H1 (cell line): ENCODE data around the gene LYL1. TPM values are rescaled to one million over a fixed set of nuclear protein-coding genes. Genes with fewer than 3 reads are reported as not detected.

Experiments
- CTCF ChIA-PET: fragments of 300-600 bp; sonication (Branson Sonifier 250); formaldehyde crosslinking; loops from one replicate; lab custom pipeline; 2021; ENCODE audit not compliant: partially characterized antibody; lab: Charles Lee
- POLR2A ChIA-PET: fragments of 300-600 bp; sonication (Branson Sonifier 250); formaldehyde crosslinking; loops from one replicate; lab custom pipeline; 2021; ENCODE audit warnings: inconsistent platforms; ENCODE audit not compliant: partially characterized antibody; lab: Charles Lee
- DNase-seq, 2 experiments: peaks; one replicate each; pipeline versions ENCODE4 v3.0.0 to v3.0.0-alpha.2; 2010 to 2022; ENCODE audit warnings: low spot score in 2 of 2, low read depth in 1 of 2, mixed read lengths in 1 of 2
- FAIRE-seq: peaks from 2 replicates; lab custom pipeline; 2011; peaks lifted over from hg19 to GRCh38; lab: Jason Lieb, UNC
- H2AFZ ChIP-seq: 2 replicates; pipeline ENCODE4 v1.8.1; 2012; ENCODE audit warnings: low read length, inconsistent platforms
- H2AK5ac ChIP-seq: 2 replicates; pipeline ENCODE4 v1.6.1; 2013; ENCODE audit warnings: low read depth, low read length
- H2BK120ac ChIP-seq: replicated peaks from 2 replicates; pipeline ENCODE3; 2013; ENCODE audit warnings: low read depth, low read length, inconsistent platforms
- H2BK12ac ChIP-seq: 2 replicates; pipeline ENCODE4 v1.6.1; 2013; ENCODE audit warnings: low read depth, low read length
- H2BK15ac ChIP-seq: 2 replicates; pipeline ENCODE4 v1.6.1; 2013; ENCODE audit warnings: low read length
- H2BK20ac ChIP-seq: 2 replicates; pipeline ENCODE4 v1.6.1; 2013; ENCODE audit warnings: low read length
- H2BK5ac ChIP-seq: 2 replicates; pipeline ENCODE4 v1.6.1; 2013; ENCODE audit warnings: low read depth, low read length
- H3K14ac ChIP-seq: 2 replicates; pipeline ENCODE4 v1.6.1; 2013; ENCODE audit warnings: inconsistent platforms; ENCODE audit not compliant: insufficient read length
- H3K18ac ChIP-seq: 2 replicates; pipeline ENCODE4 v1.6.1; 2013; ENCODE audit warnings: low read length; ENCODE audit errors: extremely low read depth
- H3K23ac ChIP-seq: 2 replicates; pipeline ENCODE4 v1.6.1; 2013; ENCODE audit warnings: inconsistent platforms; ENCODE audit not compliant: insufficient read length
- H3K23me2 ChIP-seq: 2 replicates; pipeline ENCODE4 v1.6.1; 2013; ENCODE audit warnings: low read depth, low read length
- H3K27ac ChIP-seq: 2 replicates; pipeline ENCODE4 v1.6.1; 2011; ENCODE audit warnings: low read depth, low read length, inconsistent platforms
- H3K27me3 ChIP-seq, 4 experiments: replicated peaks in 1 of 4; 1 replicate in 1 of 4; 2 replicates in 3 of 4; pipeline versions ENCODE4 v1.6.1 to v1.8.1; 2011 to 2013; ENCODE audit warnings: low read length in 3 of 4, mild to moderate bottlenecking in 3 of 4, inconsistent platforms in 2 of 4, mixed read lengths in 2 of 4, moderate library complexity in 1 of 4; ENCODE audit not compliant: control insufficient read depth in 3 of 4, insufficient read depth in 3 of 4; ENCODE audit errors: extremely low read depth in 1 of 4
- H3K36me3 ChIP-seq, 4 experiments: 2 replicates each; pipeline versions ENCODE4 v1.6.1 to v1.8.1; 2011 to 2013; ENCODE audit warnings: mild to moderate bottlenecking in 4 of 4, low read length in 3 of 4, moderate library complexity in 2 of 4, control low read depth in 1 of 4, inconsistent platforms in 1 of 4; ENCODE audit not compliant: insufficient read depth in 4 of 4, control insufficient read depth in 2 of 4
- H3K4ac ChIP-seq: replicated peaks from 2 replicates; pipeline ENCODE3; 2013; ENCODE audit warnings: low read length, low read depth, mixed read lengths, inconsistent platforms; ENCODE audit not compliant: insufficient read length
- H3K4me1 ChIP-seq, 4 experiments: replicated peaks in 1 of 4; 1 replicate in 1 of 4; 2 replicates in 3 of 4; pipeline versions ENCODE4 v1.6.1 to v1.8.1; 2011 to 2013; ENCODE audit warnings: low read length in 3 of 4, inconsistent platforms in 2 of 4, mixed read lengths in 1 of 4; ENCODE audit not compliant: insufficient read depth in 4 of 4, control insufficient read depth in 3 of 4
- H3K4me2 ChIP-seq, 2 experiments: 2 replicates each; pipeline versions ENCODE4 v1.6.1 to v1.8.1; 2011 to 2013; ENCODE audit warnings: low read depth in 2 of 2, low read length in 2 of 2, control low read depth in 1 of 2, inconsistent platforms in 1 of 2, mild to moderate bottlenecking in 1 of 2; ENCODE audit not compliant: insufficient read depth in 1 of 2
- H3K4me3 ChIP-seq, 4 experiments: fragments of 200-600, 300-600 bp in 1 of 4; sonication (generic), shearing (Covaris generic), sonication (Bioruptor Twin) in 1 of 4; 2 replicates each; pipeline versions ENCODE4 v1.5.1 to v1.8.1; 2011 to 2016; ENCODE audit warnings: low read length in 4 of 4, low read depth in 3 of 4, control low read depth in 2 of 4, inconsistent platforms in 2 of 4, mild to moderate bottlenecking in 2 of 4, mixed read lengths in 1 of 4, moderate library complexity in 1 of 4; ENCODE audit not compliant: insufficient read depth in 2 of 4; ENCODE audit errors: extremely low read depth in 1 of 4
- H3K56ac ChIP-seq: replicated peaks from 2 replicates; pipeline ENCODE3; 2013; ENCODE audit warnings: low read depth, mild to moderate bottlenecking, mixed read lengths, low read length, inconsistent platforms; ENCODE audit not compliant: insufficient read length
- H3K79me1 ChIP-seq: 2 replicates; pipeline ENCODE4 v1.6.1; 2013; ENCODE audit warnings: low read depth, low read length, control low read depth
- H3K79me2 ChIP-seq, 2 experiments: 2 replicates each; pipeline versions ENCODE4 v1.6.1 to v1.8.1; 2012 to 2013; ENCODE audit warnings: low read length in 2 of 2, mild to moderate bottlenecking in 2 of 2, inconsistent platforms in 1 of 2; ENCODE audit not compliant: insufficient read depth in 2 of 2, control insufficient read depth in 1 of 2
- H3K9ac ChIP-seq, 4 experiments: replicated peaks in 1 of 4; 1 replicate in 1 of 4; 2 replicates in 3 of 4; pipeline versions ENCODE4 v1.6.1 to v1.8.1; 2011 to 2013; ENCODE audit warnings: low read depth in 3 of 4, low read length in 3 of 4, control low read depth in 2 of 4, mild to moderate bottlenecking in 2 of 4, moderate library complexity in 2 of 4, inconsistent platforms in 1 of 4; ENCODE audit errors: extremely low read depth in 1 of 4
- H3K9me3 ChIP-seq, 2 experiments: 2 replicates each; pipeline versions ENCODE4 v1.6.1 to v1.8.1; 2012 to 2013; ENCODE audit warnings: mild to moderate bottlenecking in 2 of 2, moderate library complexity in 2 of 2, control low read depth in 1 of 2, inconsistent platforms in 1 of 2, low read depth in 1 of 2, low read length in 1 of 2, mixed read lengths in 1 of 2; ENCODE audit not compliant: insufficient read depth in 2 of 2
- H4K20me1 ChIP-seq, 2 experiments: replicated peaks in 1 of 2; 2 replicates each; pipeline versions ENCODE3 to v1.8.1; 2011 to 2013; ENCODE audit warnings: inconsistent platforms in 2 of 2, low read length in 2 of 2, mild to moderate bottlenecking in 1 of 2; ENCODE audit not compliant: insufficient read depth in 2 of 2, control insufficient read depth in 1 of 2
- H4K5ac ChIP-seq: 2 replicates; pipeline ENCODE4 v1.6.1; 2013; ENCODE audit warnings: low read length, low read depth, mixed read lengths, inconsistent platforms; ENCODE audit not compliant: insufficient read length
- H4K8ac ChIP-seq: 2 replicates; pipeline ENCODE4 v1.8.0; 2013; ENCODE audit warnings: mild to moderate bottlenecking, moderate library complexity, low read length, inconsistent platforms; ENCODE audit not compliant: insufficient read depth; ENCODE audit errors: extremely low read depth
- H4K91ac ChIP-seq: replicated peaks from 2 replicates; pipeline ENCODE3; 2013; ENCODE audit warnings: low read length, mixed read lengths, inconsistent platforms; ENCODE audit not compliant: insufficient read length
- EGR1 ChIP-seq: IDR thresholded peaks from 2 replicates; pipeline ENCODE4 v1.6.1; 2011; ENCODE audit warnings: low read depth, low read length, borderline replicate concordance
- FOSL1 ChIP-seq: IDR thresholded peaks from 2 replicates; pipeline ENCODE4 v1.6.1; 2011; ENCODE audit warnings: mild to moderate bottlenecking, low read depth, low read length, moderate library complexity; ENCODE audit not compliant: insufficient read depth
- SAP30 ChIP-seq: fragments of 300-600 bp; sonication (generic); IDR thresholded peaks from 2 replicates; pipeline ENCODE4 v1.7.1; 2012; ENCODE audit warnings: low read length, moderate library complexity, mild to moderate bottlenecking, inconsistent platforms; ENCODE audit not compliant: insufficient read depth, insufficient replicate concordance
- WGBS, 2 experiments: shearing (Covaris generic) in 1 of 2; methylation state at CpG; one replicate each; pipeline versions ENCODE4 v1.1.6 to v1.1.7; 2013 to 2015; ENCODE audit warnings: low lambda C conversion rate in 2 of 2, mixed read lengths in 2 of 2, inconsistent platforms in 1 of 2, low coverage in 1 of 2, missing lambda C conversion rate in 1 of 2; ENCODE audit not compliant: insufficient replicate concordance in 2 of 2, insufficient coverage in 1 of 2, insufficient read length in 1 of 2; ENCODE audit errors: extremely low coverage in 1 of 2, missing lambda C conversion rate in 1 of 2; 5-methylcytosine and 5-hydroxymethylcytosine counted together
- polyA plus RNA-seq, 7 experiments: library from polyadenylated mRNA; depleted of rRNA in 3 of 7; stranded (reverse) in 5 of 7; unstranded in 2 of 7; fragments of >200 nt in 5 of 7; fragments of 200-250 nt in 2 of 7; gene quantifications; 1 replicate in 5 of 7; 2 replicates in 1 of 7; 4 replicates in 1 of 7; pipeline versions ENCODE4 v1.2.1 to v1.2.3, GENCODE V29; 2011 to 2013; ENCODE audit warnings: missing spikeins in 2 of 7, mixed read lengths in 2 of 7
- total RNA-seq: library from RNA; stranded (reverse); fragmentation: NEBNext Ultra II Directional; extraction: Animal tissue kit (Norgen Biotek cat#: 25700); gene quantifications from 2 replicates; pipeline ENCODE4 v1.2.1, GENCODE V29; 2021

LYL1 gene
- total and polyA plus RNA-seq, 2 of the 8 experiments (the other 6 are each of a cell fraction or from before 2014, with no cell fraction given): 0.58 to 0.76 TPM

GRCh38 chr19:13100031-13100588 lies 2.5 kb downstream of the LYL1 start:
- no peaks in the 10 kb centered on the region for H3K9me3 ChIP-seq
- no peaks in the 10 kb centered on the region for H3K36me3 ChIP-seq
- H2BK12ac ChIP-seq: peak overlapping the region; percentile 60; the same call in 1 of the 2 replicates
- TF ChIP-seq EGR1 (peak; percentile 98), FOSL1 (peak; percentile 81; the same call in 1 of the 2 replicates), SAP30 (no peak)
- H3K27ac ChIP-seq: no peak overlapping the region
- H3K23me2 ChIP-seq: peaks cover 8% of the 10 kb centered on the region; the same call in 1 of the 2 replicates
- DNase-seq: no peak
- no peaks in the 10 kb centered on the region for H3K79me1 ChIP-seq
- H4K5ac ChIP-seq: no peak overlapping the region
- peaks cover 31 to 72% (median 61%) of the 10 kb centered on the region in 4 experiments for H3K27me3 ChIP-seq
- H3K14ac ChIP-seq: no peak overlapping the region
- H3K18ac ChIP-seq: no peak overlapping the region
- no peak overlapping the region for H3K23ac ChIP-seq
- ChIA-PET POLR2A (interaction anchor here (1.3 to 11.6 kb wide), 5 partner anchors 14 to 115 kb away, joined by 4 to 141 read pairs (median 8); partner anchors contain the start of genes IER2, NACC1, STX10 and TRMT1), CTCF (interaction anchor here (0.7 to 2.9 kb wide), 8 partner anchors 42 to 137 kb away, joined by 3 to 16 read pairs (median 6); no protein-coding TSS in a partner anchor)
- peak overlapping the region; percentile 81; the same call in 1 of the 2 replicates for H2BK15ac ChIP-seq
- H3K4me1 ChIP-seq: peaks cover 0 to 28% (median 12%) of the 10 kb centered on the region in 4 experiments; a peak in 5 of 7 replicates
- H2AK5ac ChIP-seq: peak overlapping the region; percentile 88; the same call in 1 of the 2 replicates
- H4K20me1 ChIP-seq: peaks cover 2 to 16% of the 10 kb centered on the region in 2 experiments
- H4K8ac ChIP-seq: no peak overlapping the region
- no peak overlapping the region for H3K4ac ChIP-seq
- peak overlapping the region in 1 of 2 experiments; percentile 85; a peak in 1 of 4 replicates for H3K4me2 ChIP-seq
- no peaks in the 10 kb centered on the region for H3K79me2 ChIP-seq
- FAIRE-seq: no peak
- peak overlapping the region; percentile 25 for H4K91ac ChIP-seq
- 0 out of 2 replicates have a peak overlapping the region, but pooled peaks have one; percentile 24 for H2BK5ac ChIP-seq
- peak overlapping the region; percentile 61; the same call in 1 of the 2 replicates for H2BK20ac ChIP-seq
- no peak overlapping the region for H2BK120ac ChIP-seq
- no peak overlapping the region for H3K4me3 ChIP-seq
- 88% methylated on average over 12 of the region's 12 CpGs; no CpG with 5 or more reads in 1 of the 2 experiments for WGBS, 2 experiments
- no peak overlapping the region for H2AFZ ChIP-seq
- no peak overlapping the region for H3K9ac ChIP-seq
- peak overlapping the region; percentile 10 for H3K56ac ChIP-seq
